Upper lobe of left lung (tissue), 6 donors: ENCODE results near the gene DNAJC16. TPM values are rescaled to one million over a fixed set of nuclear protein-coding genes. Genes with fewer than 3 reads are reported as not detected.
A peak's percentile ranks its signal among the peaks of the same experiment; 100 is the strongest.

ENCODE experiments used
- ATAC-seq, 2 donors: fragments of 200-7000 bp; cut with Tn5 transposase; one replicate each; pipeline ENCODE4 v1.9.1; 2022; ENCODE audit warnings: mild to moderate bottlenecking in 2 of 2, moderate library complexity in 2 of 2; ENCODE audit not compliant: low FRiP score in 2 of 2
- DNase-seq, 2 donors: peaks; one replicate each; pipeline ENCODE4 v3.0.0-alpha.2; 2019 to 2020
- H3K27ac ChIP-seq, 4 donors: fragments of 200-600 bp; sonication (generic); one replicate each; pipeline ENCODE4 v1.5.1; 2016 to 2019
- H3K27me3 ChIP-seq, 4 donors: fragments of 200-600 bp; sonication (generic); one replicate each; pipeline ENCODE4 v1.5.1; 2017 to 2019
- H3K36me3 ChIP-seq, 4 donors: fragments of 200-600 bp; sonication (generic); one replicate each; pipeline ENCODE4 v1.5.1; 2016 to 2019
- H3K4me1 ChIP-seq, 4 donors: fragments of 200-600 bp; sonication (generic); one replicate each; pipeline ENCODE4 v1.5.1; 2018 to 2019
- H3K4me3 ChIP-seq, 4 donors: fragments of 200-600 bp; sonication (generic); one replicate each; pipeline ENCODE4 v1.5.1; 2017 to 2019; ENCODE audit warnings: mild to moderate bottlenecking in 2 of 4, moderate library complexity in 1 of 4
- H3K9me3 ChIP-seq, 4 donors: fragments of 200-600 bp; sonication (generic); one replicate each; pipeline ENCODE4 v1.5.1; 2018 to 2019
- CTCF ChIP-seq, 6 experiments: fragments of 450-650 bp in 4 of 6; fragments of 200-600 bp in 2 of 6; sonication (generic) in 2 of 6; IDR thresholded peaks; one replicate each; pipeline ENCODE4 v1.5.1; 2016 to 2019; ENCODE audit warnings: antibody characterized with exemption in 6 of 6
- EP300 ChIP-seq, 4 donors: sonication (generic); formaldehyde crosslinking; IDR thresholded peaks; one replicate each; pipeline ENCODE4 v1.5.1; 2017; ENCODE audit warnings: antibody characterized with exemption in 4 of 4, control low read depth in 2 of 4
- POLR2A ChIP-seq, 4 donors: fragments of 450-650 bp; IDR thresholded peaks; one replicate each; pipeline ENCODE4 v1.5.1; 2016 to 2017; ENCODE audit warnings: antibody characterized with exemption in 4 of 4, mild to moderate bottlenecking in 2 of 4
- POLR2AphosphoS5 ChIP-seq, 2 donors: sonication (generic); formaldehyde crosslinking; IDR thresholded peaks; one replicate each; pipeline ENCODE4 v1.5.1; 2017; ENCODE audit warnings: antibody characterized with exemption in 2 of 2
- WGBS, 2 donors: methylation state at CpG; one replicate each; pipeline ENCODE4 v1.1.5; 2017 to 2018; 5-methylcytosine and 5-hydroxymethylcytosine counted together
- total RNA-seq, 6 donors: library from RNA; depleted of rRNA in 4 of 6; stranded (reverse); fragments of >200 nt in 4 of 6; gene quantifications; one replicate each; pipeline versions ENCODE4 v1.1.0 to v1.2.1, GENCODE V29; 2016 to 2021
- donor health status: DM: no; HTN: no; CAD: no; lungs with moderate emphysema.
- donor health status: DM: no; HTN: yes; CAD: no; lungs with severe emphysema.

DNAJC16 gene
- total RNA-seq, 6 donors from 2014 or later: 12.7 to 23.0 (median 17.1) TPM

GRCh38 chr1:15610167-15610566, 83.5 kb downstream of the DNAJC16 start:
- H3K4me3 ChIP-seq: no peak overlapping the region
- no peaks in the 10 kb centered on the region for H3K4me1 ChIP-seq
- no peak for TF ChIP-seq EP300 (IDR thresholded peaks at IDR 0.05)
- no peak for TF ChIP-seq CTCF (IDR thresholded peaks at IDR 0.05)
- no peak for TF ChIP-seq POLR2A (IDR thresholded peaks at IDR 0.05)
- no peaks in the 10 kb centered on the region for H3K27me3 ChIP-seq
- H3K36me3 ChIP-seq: no peaks in the 10 kb centered on the region
- H3K9me3 ChIP-seq: no peaks in the 10 kb centered on the region
- H3K27ac ChIP-seq: no peak overlapping the region
- DNase-seq: no peak
- WGBS, 2 donors: 74 to 75% methylated on average over 4 of the region's 4 CpGs
- ATAC-seq: no peak

DNA sequence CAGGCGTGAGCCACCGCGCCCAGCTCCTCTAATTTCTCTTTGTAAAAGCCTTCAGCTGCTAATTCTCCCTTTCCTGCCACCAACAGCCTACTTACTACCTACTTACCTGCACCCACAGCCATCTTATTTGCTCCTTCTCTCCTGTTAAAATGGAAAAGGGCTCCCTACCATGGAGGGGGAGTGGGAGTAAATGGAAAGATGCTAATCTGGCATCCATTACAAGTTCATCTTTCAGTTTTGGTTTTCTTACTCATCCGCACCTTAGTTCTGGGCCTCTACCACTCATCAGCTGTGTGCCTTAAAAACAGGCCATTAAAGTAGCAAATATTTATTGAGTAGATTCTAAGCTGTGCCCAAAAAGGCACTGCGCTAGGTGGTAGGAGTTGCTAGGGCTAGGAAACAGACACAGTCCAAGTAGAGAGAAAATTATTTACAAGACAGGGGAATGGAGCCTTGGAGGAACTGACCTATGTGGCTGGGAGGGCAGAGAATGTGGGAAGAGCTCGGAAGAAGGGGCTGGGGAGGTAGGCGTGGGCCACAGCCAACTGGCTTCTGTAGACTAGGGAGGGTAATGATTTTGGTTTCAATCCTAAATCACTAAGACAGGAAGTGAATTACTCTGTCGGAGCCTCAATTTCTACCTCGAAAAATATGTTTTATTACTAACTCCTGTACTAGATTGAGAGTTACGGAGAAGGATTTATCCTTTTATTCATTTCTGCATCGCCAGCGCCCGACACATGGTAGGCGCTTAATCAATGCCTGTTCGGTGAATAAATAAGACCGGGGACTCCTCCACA, 89.9 kb downstream of the DNAJC16 start:
- H3K27me3 ChIP-seq: no peaks in the 10 kb centered on the region
- no peaks in the 10 kb centered on the region for H3K36me3 ChIP-seq
- DNase-seq: no peak
- H3K27ac ChIP-seq: peak overlapping the region; percentile 93 to 99 (median 98)
- WGBS, 2 donors: 26 to 29% methylated on average over 16 of the region's 16 CpGs
- no peak for TF ChIP-seq POLR2A (IDR thresholded peaks at IDR 0.05)
- TF ChIP-seq EP300 (IDR thresholded peaks at IDR 0.05): no peak
- no peak for TF ChIP-seq POLR2AphosphoS5 (IDR thresholded peaks at IDR 0.05)
- TF ChIP-seq CTCF (IDR thresholded peaks at IDR 0.05): no peak
- peak; percentile 34 to 55 for ATAC-seq
- H3K4me1 ChIP-seq: peaks cover 30 to 50% (median 39%) of the 10 kb centered on the region in 4 donors
- no peaks in the 10 kb centered on the region for H3K9me3 ChIP-seq
- peak overlapping the region in 3 of 4 donors; percentile 81 to 96 (median 91) for H3K4me3 ChIP-seq

DNA sequence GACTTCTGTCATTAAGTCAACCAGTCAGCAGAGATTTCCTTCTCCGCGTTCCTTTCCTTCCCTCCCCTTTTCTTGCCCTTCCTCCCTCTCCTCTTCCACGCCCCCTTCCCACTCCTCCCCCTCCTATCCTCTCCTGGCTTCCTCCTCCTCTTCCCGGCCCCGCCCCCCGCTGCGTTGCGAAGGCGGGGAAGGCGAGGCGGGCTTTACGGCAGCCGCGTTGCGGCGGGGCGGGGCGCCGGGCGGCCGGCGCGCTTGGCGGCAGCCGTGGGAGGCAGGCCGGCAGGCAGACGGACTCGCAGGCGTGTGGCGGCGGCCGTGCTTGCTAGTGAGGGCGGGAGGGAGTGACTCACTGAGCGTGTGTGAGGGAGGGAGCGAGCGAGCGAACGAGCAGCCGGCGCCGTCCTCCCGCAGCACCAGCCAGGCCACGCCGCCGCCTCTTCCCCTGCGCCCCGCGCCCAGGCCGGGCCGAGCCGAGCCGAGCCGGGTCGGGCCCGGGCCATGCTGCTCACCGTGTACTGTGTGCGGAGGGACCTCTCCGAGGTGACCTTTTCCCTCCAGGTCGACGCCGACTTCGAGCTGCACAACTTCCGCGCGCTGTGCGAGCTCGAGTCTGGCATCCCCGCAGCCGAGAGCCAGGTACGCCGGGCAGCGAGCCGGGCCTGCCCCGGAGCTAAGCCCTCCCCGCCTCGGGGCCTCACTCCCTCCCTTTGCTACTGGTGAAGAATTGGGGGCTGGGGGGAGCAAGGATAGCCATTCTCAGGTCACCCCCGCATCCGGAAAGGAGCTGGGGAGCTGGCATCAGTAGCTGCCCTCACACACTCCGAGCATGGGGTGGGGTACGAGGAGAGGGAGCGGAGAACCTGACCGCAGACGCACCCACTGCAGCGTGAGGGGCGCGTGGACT, 90.8 kb downstream of the DNAJC16 start, which contains the start of gene DDI2:
Gene DDI2 (plus strand): TSS at position 286 of the 904 bp plus-strand sequence. CDS start 213 bp downstream, at position 499.
- H3K4me3 ChIP-seq: peak within 1 kb of the TSS; percentile 81 to 96 (median 89)
- no peaks in the 10 kb centered on the region for H3K9me3 ChIP-seq
- H3K27ac ChIP-seq: peak within 1 kb of the TSS; percentile 94 to 99 (median 98)
- ATAC-seq (peak; percentile 97), DNase-seq (peak; percentile 96 to 99)
- WGBS, 2 donors: 0% methylated on average over 19 to 83 of the region's 86 CpGs
- peaks cover 38 to 58% (median 46%) of the 10 kb centered on the region in 4 donors for H3K4me1 ChIP-seq
- TF ChIP-seq EP300 (IDR thresholded peaks at IDR 0.05): peak in 1 of 4 donors; percentile 56
- peak in 3 of 4 donors; percentile 91 to 99 (median 91) for TF ChIP-seq POLR2A (IDR thresholded peaks at IDR 0.05)
- peak; percentile 78 to 92 for TF ChIP-seq POLR2AphosphoS5 (IDR thresholded peaks at IDR 0.05)
- TF ChIP-seq CTCF (IDR thresholded peaks at IDR 0.05): peak in 2 of 6 experiments; percentile 35 to 37
- no peaks in the 10 kb centered on the region for H3K36me3 ChIP-seq
- H3K27me3 ChIP-seq: no peaks in the 10 kb centered on the region

DNA sequence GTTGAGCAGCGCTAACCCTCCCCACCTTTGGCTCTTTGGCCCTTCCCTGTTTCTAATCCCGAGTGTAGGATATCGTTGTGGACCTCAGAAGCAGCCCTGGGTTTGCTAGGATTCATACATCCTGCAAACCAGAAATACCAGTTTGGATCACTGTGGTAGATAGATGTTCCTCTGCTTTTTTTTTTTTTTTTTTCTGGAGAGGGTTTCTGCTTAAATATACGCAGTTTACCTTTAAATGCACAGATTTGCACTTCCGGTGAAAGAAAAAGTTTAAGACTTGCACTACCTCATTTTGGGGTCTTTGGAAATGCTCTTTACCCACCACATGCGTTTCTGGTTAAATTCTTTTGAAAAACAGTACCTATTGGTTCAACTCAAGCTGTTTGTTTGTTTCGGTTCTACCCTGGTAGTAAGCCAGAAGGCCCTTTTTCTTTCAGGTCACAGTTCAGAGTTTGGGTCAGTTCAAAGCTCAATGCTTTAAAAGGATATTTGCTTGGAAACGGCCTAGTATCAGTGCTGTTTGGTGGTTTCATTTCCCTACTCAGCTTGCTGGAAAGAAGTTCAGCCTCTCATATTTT, 91.5 kb downstream of the DNAJC16 start:
- Histone ChIP-seq H3K36me3 (no peaks in the 10 kb centered on the region), H3K4me1 (peaks cover 43 to 65% (median 54%) of the 10 kb centered on the region in 4 donors), H3K27ac (peak overlapping the region; percentile 94 to 99 (median 98)), H3K9me3 (no peaks in the 10 kb centered on the region), H3K27me3 (no peaks in the 10 kb centered on the region), H3K4me3 (peak overlapping the region; percentile 81 to 96 (median 89))
- 1 to 2% methylated on average over 8 of the region's 8 CpGs for WGBS, 2 donors
- TF ChIP-seq EP300 (IDR thresholded peaks at IDR 0.05) (no peak), POLR2A (IDR thresholded peaks at IDR 0.05) (no peak), CTCF (IDR thresholded peaks at IDR 0.05) (no peak), POLR2AphosphoS5 (IDR thresholded peaks at IDR 0.05) (no peak)
- no peak for DNase-seq
- ATAC-seq: no peak
